22Rv1 (cell line): ENCODE measurements around the gene STAT5B.

Source experiments
- ZFX ChIP-seq: fragments of 450-650 bp; IDR thresholded peaks from 2 replicates; pipeline ENCODE4 v1.6.1; 2017; ENCODE audit warnings: antibody characterized with exemption, borderline replicate concordance
- TF ChIP-seq, protein P1 (sequence below): fragments of 450-650 bp; IDR thresholded peaks from 2 replicates; pipeline ENCODE4 v1.5.1; 2017; ENCODE audit warnings: mild to moderate bottlenecking

DNA sequence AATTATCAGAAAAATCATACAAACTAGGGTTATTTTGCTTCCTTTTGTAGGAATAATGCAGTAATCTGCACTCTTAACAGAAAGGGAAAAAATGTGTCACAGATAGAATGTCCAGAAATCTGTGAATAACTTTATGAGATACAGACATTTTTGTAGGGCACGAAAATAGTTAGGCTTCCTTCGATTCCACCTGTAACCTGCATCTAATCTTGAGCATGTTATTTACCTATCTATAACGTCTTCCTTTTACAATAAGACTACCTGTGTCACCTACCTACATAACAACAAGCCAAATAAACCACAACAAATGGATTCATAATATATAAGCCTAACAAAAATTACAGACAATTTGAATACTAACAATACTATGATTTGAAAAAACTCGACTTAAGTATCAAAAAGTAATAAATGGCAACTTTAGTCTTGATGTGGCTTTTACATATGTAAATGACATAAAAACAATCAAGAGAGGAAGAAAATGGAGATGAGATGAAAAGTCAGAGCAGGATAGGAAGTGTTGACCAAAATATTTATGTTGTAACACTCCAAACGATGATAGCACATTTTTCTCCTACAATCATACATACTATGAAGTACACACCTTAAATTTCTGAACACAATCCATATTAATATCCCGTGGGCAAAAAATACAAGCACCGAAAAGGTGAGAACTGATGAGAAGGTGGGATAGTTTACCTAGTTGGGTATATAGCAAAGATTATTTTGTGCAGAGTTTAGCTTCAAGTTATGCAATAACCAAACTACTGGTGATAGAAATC, 2.5 kb downstream of the STAT5B start:
- TF ChIP-seq, protein P1, sequence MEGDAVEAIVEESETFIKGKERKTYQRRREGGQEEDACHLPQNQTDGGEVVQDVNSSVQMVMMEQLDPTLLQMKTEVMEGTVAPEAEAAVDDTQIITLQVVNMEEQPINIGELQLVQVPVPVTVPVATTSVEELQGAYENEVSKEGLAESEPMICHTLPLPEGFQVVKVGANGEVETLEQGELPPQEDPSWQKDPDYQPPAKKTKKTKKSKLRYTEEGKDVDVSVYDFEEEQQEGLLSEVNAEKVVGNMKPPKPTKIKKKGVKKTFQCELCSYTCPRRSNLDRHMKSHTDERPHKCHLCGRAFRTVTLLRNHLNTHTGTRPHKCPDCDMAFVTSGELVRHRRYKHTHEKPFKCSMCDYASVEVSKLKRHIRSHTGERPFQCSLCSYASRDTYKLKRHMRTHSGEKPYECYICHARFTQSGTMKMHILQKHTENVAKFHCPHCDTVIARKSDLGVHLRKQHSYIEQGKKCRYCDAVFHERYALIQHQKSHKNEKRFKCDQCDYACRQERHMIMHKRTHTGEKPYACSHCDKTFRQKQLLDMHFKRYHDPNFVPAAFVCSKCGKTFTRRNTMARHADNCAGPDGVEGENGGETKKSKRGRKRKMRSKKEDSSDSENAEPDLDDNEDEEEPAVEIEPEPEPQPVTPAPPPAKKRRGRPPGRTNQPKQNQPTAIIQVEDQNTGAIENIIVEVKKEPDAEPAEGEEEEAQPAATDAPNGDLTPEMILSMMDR = no peak
- no peak for TF ChIP-seq ZFX
